Measurements from ENCODE around the gene DKC1.
"Not testable (repeated sequence)": the region's sequence is repeated elsewhere in the genome, so short reads cannot be mapped to it uniquely, and the experiment has no call there.

The DKC1 gene

GRCh38 chrX:154815274-154815818, 52.7 kb downstream of the DKC1 start:
- DNase-seq (ENCODE audit: low read depth, low spot score): no peak
- TF ChIP-seq YY1 (IDR thresholded peaks at IDR 0.05; ENCODE audit: insufficient read depth, insufficient read length) (no peak), ZNF274 (IDR thresholded peaks at IDR 0.05; ENCODE audit: low read depth, low read length) (no peak), SUZ12 (IDR thresholded peaks at IDR 0.05; ENCODE audit: extremely low read depth, insufficient read depth, insufficient read length) (no peak)
- no peaks in the 10 kb centered on the region for H3K4me1 ChIP-seq (ENCODE audit: insufficient read depth, insufficient read length)

DNA sequence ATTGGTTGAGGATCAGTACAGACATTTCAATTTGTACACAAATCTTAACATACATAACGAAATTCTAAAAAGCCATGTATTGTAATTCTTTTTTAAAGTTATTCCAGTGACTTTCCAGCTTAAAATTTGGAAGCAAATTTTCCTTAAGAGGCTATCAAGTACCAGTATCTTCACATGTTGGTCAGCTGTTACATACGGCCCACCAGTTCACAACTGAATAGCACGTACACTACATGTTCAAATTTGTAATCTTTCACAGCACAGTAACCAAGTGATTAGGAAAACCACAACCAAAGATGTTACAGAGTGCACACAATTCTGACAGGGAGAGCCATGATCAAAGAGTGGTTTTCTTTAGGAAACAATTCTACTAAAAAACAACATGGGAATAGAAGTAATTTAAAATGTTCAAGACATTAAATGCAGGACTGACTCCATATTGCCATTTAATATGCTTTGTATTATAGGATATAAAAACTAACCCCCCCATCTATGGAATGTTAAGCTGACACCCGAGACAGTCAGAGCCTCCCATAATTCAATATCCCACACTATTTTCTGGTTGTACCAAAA, 53.7 kb downstream of the DKC1 start:
- H3K27me3 ChIP-seq (ENCODE audit: insufficient read depth, insufficient read length); H3K4me3 ChIP-seq (ENCODE audit: insufficient read length, low read depth); H3K36me3 ChIP-seq (ENCODE audit: insufficient read depth, insufficient read length, low read length); H3K4me1 ChIP-seq (ENCODE audit: insufficient read depth, insufficient read length); H3K9me3 ChIP-seq (ENCODE audit: insufficient read depth, low read length); H3K9ac ChIP-seq (ENCODE audit: insufficient read length, low read depth); DNase-seq (ENCODE audit: low read depth, low spot score): not testable (repeated sequence)

More at GRCh38 chrX:154815274-154815818, 52.7 kb downstream of the DKC1 start:
- H3K9ac ChIP-seq (ENCODE audit: insufficient read length, low read depth): no peak overlapping the region
- no peaks in the 10 kb centered on the region for H3K36me3 ChIP-seq (ENCODE audit: insufficient read depth, insufficient read length, low read length)
- H3K4me3 ChIP-seq (ENCODE audit: insufficient read length, low read depth): no peak overlapping the region
- no peaks in the 10 kb centered on the region for H3K9me3 ChIP-seq (ENCODE audit: insufficient read depth, low read length)
- H3K27me3 ChIP-seq (ENCODE audit: insufficient read depth, insufficient read length): no peaks in the 10 kb centered on the region

DNA sequence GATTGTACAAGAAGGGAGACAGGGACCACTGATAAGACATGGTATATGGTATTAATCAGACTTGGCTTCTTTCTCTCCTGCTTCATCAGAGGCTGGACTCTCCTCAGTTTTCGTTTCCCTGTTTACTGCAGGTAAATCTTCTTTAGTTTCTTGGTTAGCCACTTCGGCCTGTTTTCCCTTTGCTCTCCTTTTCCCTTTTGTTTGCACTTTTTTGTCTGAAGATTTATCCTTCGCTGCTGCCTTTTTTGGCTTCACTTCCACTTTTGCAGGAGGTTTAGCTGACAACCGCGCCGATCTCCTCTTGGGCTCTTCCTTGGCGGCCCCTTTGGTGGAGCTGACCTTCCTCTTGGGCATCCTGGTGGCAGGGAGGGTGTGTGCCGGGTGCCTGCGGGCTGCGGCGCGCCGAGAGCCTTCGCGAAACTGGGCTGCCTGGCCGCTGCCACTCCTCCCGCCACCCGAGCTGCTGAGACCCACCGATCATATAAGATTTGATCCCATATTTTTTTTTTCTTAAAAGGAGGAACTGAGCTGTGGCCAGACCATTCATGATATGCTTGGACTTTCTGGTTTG, 54.5 kb downstream of the DKC1 start:
- not testable (repeated sequence) for H3K27me3 ChIP-seq (ENCODE audit: insufficient read depth, insufficient read length); H3K36me3 ChIP-seq (ENCODE audit: insufficient read depth, insufficient read length, low read length); H3K9ac ChIP-seq (ENCODE audit: insufficient read length, low read depth); H3K4me3 ChIP-seq (ENCODE audit: insufficient read length, low read depth); H3K9me3 ChIP-seq (ENCODE audit: insufficient read depth, low read length); H3K4me1 ChIP-seq (ENCODE audit: insufficient read depth, insufficient read length); DNase-seq (ENCODE audit: low read depth, low spot score)

DNA sequence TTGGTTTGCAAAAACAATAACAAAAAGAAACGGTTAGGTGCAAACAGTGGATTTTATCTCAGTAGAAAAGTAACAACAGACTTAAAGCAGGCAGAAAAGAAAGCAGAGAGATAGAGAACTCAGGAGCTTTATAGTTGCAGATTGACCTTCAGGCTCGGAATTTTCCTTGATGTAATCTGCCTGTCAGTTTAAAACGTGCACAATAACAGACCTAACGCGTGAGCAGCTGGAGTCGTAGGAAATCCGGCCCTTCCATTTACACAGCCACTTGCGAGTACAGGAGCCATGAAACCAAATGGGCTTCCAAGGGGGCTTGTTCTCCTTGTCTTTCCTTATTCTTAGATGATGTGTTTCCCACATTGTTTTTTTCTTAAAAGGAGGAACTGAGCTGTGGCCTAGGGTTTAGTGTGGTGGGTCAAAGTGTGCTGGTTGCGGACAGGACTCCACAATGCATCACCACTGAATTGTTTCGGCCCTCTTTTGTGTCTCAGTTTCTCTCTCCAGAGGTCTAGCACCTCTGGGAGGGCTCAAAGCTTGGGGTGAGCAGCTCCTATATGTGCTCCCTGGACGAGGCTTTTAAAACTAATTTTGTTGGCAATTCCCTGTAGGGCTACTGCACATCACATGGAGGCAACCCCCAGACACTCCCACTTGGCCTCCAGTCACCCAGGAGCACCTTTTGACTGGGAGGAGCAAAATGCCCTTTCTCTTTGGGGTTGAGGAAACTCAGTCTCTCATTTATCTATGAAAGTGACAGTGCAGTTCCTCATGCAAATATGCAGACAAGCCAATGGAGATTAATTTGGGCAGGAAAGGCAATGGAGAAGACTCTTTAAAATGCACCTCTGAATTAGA, 56.5 kb downstream of the DKC1 start:
- no peak for TF ChIP-seq YY1 (IDR thresholded peaks at IDR 0.05; ENCODE audit: insufficient read depth, insufficient read length)
- no peak for TF ChIP-seq SUZ12 (IDR thresholded peaks at IDR 0.05; ENCODE audit: extremely low read depth, insufficient read depth, insufficient read length)
- TF ChIP-seq ZNF274 (IDR thresholded peaks at IDR 0.05; ENCODE audit: low read depth, low read length): no peak
- Histone ChIP-seq H3K4me3 (ENCODE audit: insufficient read length, low read depth) (no peak overlapping the region), H3K27me3 (ENCODE audit: insufficient read depth, insufficient read length) (no peaks in the 10 kb centered on the region)

GRCh38 chrX:154819771-154820341, 57.2 kb downstream of the DKC1 start:
- Histone ChIP-seq H3K27me3 (ENCODE audit: insufficient read depth, insufficient read length) (no peaks in the 10 kb centered on the region), H3K9ac (ENCODE audit: insufficient read length, low read depth) (no peak overlapping the region), H3K4me3 (ENCODE audit: insufficient read length, low read depth) (no peak overlapping the region), H3K9me3 (ENCODE audit: insufficient read depth, low read length) (no peaks in the 10 kb centered on the region), H3K36me3 (ENCODE audit: insufficient read depth, insufficient read length, low read length) (no peaks in the 10 kb centered on the region), H3K4me1 (ENCODE audit: insufficient read depth, insufficient read length) (no peaks in the 10 kb centered on the region)
- no peak for DNase-seq (ENCODE audit: low read depth, low spot score)
- TF ChIP-seq YY1 (IDR thresholded peaks at IDR 0.05; ENCODE audit: insufficient read depth, insufficient read length) (no peak), ZNF274 (IDR thresholded peaks at IDR 0.05; ENCODE audit: low read depth, low read length) (no peak), SUZ12 (IDR thresholded peaks at IDR 0.05; ENCODE audit: extremely low read depth, insufficient read depth, insufficient read length) (no peak)

More for the DNA sequence above, 56.5 kb downstream of the DKC1 start:
- Histone ChIP-seq H3K9me3 (ENCODE audit: insufficient read depth, low read length) (no peaks in the 10 kb centered on the region), H3K36me3 (ENCODE audit: insufficient read depth, insufficient read length, low read length) (no peaks in the 10 kb centered on the region), H3K4me1 (ENCODE audit: insufficient read depth, insufficient read length) (no peaks in the 10 kb centered on the region), H3K9ac (ENCODE audit: insufficient read length, low read depth) (no peak overlapping the region)
- DNase-seq (ENCODE audit: low read depth, low spot score): no peak

DNA sequence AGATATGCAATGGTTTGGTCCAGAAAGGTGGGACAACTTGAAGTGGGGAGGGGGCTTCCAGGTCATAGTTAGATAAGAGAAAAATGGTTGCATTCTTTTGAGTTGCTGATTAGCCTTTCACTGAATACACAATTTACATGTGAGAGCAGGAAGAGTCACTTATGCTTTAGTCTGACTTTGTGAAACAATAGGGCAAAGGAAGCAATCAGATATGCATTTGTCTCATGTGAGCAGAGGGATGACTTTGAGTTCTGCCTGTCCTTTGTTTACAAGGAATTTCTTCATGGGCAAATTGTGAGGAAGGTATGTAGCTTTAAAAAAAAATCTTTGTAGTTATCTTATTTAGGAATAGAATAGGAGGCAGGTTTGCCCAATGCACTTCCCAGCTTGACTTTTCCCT, 58.9 kb downstream of the DKC1 start:
- no peak overlapping the region for H3K4me3 ChIP-seq (ENCODE audit: insufficient read length, low read depth)
- H3K4me1 ChIP-seq (ENCODE audit: insufficient read depth, insufficient read length): no peaks in the 10 kb centered on the region
- TF ChIP-seq ZNF274 (IDR thresholded peaks at IDR 0.05; ENCODE audit: low read depth, low read length) (no peak), SUZ12 (IDR thresholded peaks at IDR 0.05; ENCODE audit: extremely low read depth, insufficient read depth, insufficient read length) (no peak), YY1 (IDR thresholded peaks at IDR 0.05; ENCODE audit: insufficient read depth, insufficient read length) (no peak)
- no peaks in the 10 kb centered on the region for H3K36me3 ChIP-seq (ENCODE audit: insufficient read depth, insufficient read length, low read length)
- H3K9me3 ChIP-seq (ENCODE audit: insufficient read depth, low read length): no peaks in the 10 kb centered on the region
- no peak overlapping the region for H3K9ac ChIP-seq (ENCODE audit: insufficient read length, low read depth)
- H3K27me3 ChIP-seq (ENCODE audit: insufficient read depth, insufficient read length): no peaks in the 10 kb centered on the region
- DNase-seq (ENCODE audit: low read depth, low spot score): no peak

DNA sequence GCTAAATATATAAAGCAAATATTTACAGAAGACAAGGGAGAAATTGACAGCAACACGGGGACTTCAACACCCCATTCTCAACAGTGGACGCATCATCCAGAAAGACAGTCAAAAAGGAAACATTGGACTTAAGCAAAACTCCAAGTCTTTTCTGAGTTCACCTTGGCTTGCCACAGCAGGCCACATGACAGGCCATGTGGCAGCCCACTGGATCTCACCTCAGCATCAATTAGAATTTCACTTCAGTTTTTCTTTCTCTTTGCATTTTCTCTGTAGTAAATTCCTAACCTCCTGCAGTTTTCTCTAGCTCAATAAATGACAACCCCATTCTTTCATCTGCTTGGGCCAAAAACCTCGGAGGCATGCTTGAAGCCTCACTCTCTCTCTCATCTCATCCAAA, 59.4 kb downstream of the DKC1 start:
- TF ChIP-seq SUZ12 (IDR thresholded peaks at IDR 0.05; ENCODE audit: extremely low read depth, insufficient read depth, insufficient read length) (no peak), YY1 (IDR thresholded peaks at IDR 0.05; ENCODE audit: insufficient read depth, insufficient read length) (no peak), ZNF274 (IDR thresholded peaks at IDR 0.05; ENCODE audit: low read depth, low read length) (no peak)
- H3K4me1 ChIP-seq (ENCODE audit: insufficient read depth, insufficient read length): no peaks in the 10 kb centered on the region
- no peaks in the 10 kb centered on the region for H3K9me3 ChIP-seq (ENCODE audit: insufficient read depth, low read length)
- no peak overlapping the region for H3K4me3 ChIP-seq (ENCODE audit: insufficient read length, low read depth)
- H3K36me3 ChIP-seq (ENCODE audit: insufficient read depth, insufficient read length, low read length): no peaks in the 10 kb centered on the region
- no peak for DNase-seq (ENCODE audit: low read depth, low spot score)
- no peak overlapping the region for H3K9ac ChIP-seq (ENCODE audit: insufficient read length, low read depth)
- H3K27me3 ChIP-seq (ENCODE audit: insufficient read depth, insufficient read length): no peaks in the 10 kb centered on the region
